C1 segment of cervical spinal cord (tissue), 14 donors: ENCODE data around the gene RPS29.
A peak's percentile ranks its signal among the peaks of the same experiment; 100 is the strongest.
"Not testable (repeated sequence)": the region's sequence is repeated elsewhere in the genome, so short reads cannot be mapped to it uniquely, and the experiment has no call there.

Experiments
- DNase-seq, 14 donors: peaks; one replicate each; lab custom pipeline; 2025; lab: John Stamatoyannopoulos, UW

RPS29 gene

DNA sequence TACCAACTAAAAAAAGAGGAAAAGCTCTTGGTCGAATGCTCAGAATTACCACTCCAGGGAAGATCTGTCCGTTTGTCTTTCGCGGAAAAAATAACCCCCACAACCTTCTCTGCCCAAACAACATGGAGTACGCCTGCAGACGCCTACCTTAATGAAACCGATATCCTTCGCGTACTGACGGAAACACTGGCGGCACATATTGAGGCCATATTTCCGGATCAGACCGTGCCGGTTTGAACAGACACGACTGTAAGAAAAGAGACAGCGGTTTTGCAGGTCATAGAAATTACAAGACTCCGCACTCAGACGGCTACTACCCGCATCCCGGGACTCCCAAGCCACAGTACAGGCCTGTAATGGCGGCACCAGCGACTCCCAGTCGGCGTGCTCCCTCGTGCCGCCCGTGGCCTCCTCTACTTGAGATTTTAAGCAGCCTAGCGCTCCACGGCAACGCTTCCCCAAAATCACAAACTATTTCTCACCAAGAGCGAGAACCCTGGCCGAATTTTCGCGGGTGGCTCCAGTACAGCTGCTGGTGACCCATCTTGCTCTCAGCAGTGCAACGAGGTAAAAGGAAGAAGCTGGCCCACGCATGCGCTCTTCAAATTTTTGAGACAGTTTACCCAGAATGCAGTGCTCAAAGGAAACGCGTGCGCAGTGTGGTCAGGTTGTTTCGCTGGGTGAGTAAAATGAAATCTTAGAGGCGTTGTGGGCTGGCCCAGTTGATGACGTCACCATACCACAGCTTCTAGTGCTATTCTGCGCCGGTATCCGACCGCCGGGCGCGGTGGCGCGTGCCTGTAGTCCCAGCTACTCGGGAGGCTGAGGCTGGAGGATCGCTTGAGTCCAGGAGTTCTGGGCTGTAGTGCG lies at the start of gene RPS29:
Gene RPS29, minus strand, starts transcription at position 578 of the 870 bp plus-strand sequence. Its CDS starts 34 bp downstream, at position 544.
- peak; percentile 71 to 98 (median 96) for DNase-seq

- DNase-seq = peak in 11 of 14 donors; percentile 25 to 77 (median 60)
These were observed 48.6 kb upstream of the RPS29 start, which contains the start of gene DNAAF2 for GRCh38 chr14:49634547-49635334. Gene DNAAF2 (minus strand): TSS chr14:49635244. CDS start chr14:49635149, 95 bp downstream.

DNA sequence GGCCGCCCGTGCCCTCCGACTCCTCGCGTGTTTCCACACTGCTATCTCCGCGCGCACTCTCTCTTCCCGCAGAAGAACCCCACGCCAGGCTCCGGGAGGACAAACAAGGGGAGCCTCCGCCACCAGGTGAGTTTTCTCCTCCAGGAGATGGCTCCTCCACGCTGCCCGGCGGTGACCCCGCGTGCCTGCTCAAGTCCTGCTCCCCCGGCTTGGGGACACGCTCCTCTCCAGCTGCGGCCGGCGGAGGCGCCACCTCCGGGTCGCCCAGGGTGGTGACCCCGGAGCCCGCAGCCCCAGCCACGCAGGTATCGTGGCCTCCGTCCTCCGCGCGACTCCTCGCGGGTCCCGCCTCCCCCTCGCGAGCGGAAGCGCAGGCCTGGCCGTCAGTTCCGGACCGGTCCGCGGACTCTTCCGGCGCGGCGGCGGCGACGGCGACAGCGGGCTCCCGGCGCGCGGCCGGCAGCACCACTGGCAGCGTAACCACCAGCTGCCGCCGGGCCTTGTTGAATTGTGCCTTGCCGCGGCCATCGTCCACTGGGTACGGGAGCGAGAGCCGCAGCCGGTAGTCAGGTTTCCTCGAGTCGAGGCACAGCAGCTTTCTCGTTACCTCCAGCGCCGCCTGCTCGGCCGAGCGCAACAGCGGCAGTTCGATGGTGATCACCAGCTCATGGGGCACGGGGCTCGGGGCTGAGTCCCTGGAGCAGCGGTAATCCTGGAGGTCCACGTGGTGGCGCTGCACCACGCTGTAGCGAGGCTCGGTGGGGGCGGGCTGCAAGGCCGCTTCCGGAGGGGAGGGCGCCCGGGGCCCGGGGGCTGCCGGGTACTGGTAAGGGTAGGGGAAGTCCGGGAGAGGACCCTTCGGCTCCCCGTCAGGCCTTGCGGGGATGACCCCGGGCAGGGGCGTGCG lies 47.7 kb upstream of the RPS29 start:
- peak; percentile 38 to 96 (median 89) for DNase-seq

DNA sequence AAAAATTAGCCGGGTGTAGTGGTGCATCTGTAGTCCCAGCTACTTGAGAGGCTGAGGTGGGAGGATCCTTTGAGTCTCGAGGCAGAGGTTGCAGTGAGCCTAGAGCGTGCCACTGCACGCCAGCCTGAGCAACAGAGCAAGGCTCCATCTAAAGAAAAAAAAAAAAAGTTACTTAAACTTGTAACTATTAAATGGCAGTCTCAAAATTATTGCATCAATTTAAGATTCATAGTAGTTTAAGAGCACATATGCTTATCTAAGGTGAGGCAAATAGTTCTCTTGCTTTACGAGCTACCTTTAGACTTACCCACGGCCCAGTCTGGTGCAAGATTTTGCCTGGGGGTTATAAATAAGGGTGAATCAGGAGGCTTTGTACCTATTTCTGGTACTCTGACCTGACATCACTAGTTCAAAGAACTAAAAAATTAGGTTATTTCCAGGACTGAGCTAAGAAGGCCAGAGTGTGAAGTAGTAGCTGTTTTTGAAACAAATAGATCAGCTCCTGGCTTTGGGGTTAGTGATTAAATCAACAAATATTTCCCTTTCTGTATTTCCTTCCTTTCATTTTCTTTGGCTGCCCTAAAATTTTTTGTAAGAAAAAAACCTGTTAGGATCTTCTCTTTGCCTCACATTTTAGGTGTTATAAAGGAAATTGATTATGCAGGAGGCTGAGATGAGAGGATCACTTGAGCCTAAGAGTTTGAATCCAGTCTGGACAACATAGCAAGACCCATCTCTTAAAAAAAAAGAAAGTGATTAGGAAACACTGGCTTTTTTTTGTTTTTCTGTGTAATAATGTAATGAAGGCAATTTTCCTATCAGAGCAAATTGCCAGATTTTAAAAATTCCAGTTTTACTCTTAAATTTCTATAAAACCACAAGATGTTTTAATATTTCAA lies 38.0 kb upstream of the RPS29 start:
- no peak for DNase-seq

DNA sequence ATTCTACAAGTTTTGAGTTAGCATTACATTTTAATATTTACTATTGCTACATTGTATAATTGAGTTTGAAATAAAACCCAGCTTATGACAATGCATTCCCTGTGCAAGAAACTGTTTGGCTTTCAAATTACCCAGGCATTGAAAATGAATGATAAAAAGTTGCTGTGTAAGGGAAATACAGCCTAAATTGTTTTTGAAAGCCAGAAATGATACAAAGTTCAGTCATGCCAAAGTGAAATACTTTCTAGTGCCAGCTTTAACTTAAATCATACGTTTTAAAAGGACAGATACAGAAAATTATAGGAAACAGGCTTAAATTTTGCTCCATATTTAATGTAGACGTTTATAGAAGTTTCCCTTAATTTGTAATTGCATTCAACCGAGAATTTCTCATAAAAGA lies 37.2 kb upstream of the RPS29 start:
- no peak for DNase-seq

GRCh38 chr14:49622022-49622607 lies 35.9 kb upstream of the RPS29 start:
- DNase-seq = peak in 1 of 14 donors; percentile 10

GRCh38 chr14:49621114-49621881 lies 35.1 kb upstream of the RPS29 start:
- DNase-seq = peak in 8 of 14 donors; percentile 35 to 79 (median 62)

GRCh38 chr14:49620182-49621113 lies 34.3 kb upstream of the RPS29 start, which contains the start of the genes MGAT2 and RPL36AL:
Gene MGAT2 (plus strand): TSS chr14:49620799. CDS start chr14:49621269, 470 bp downstream.
Gene RPL36AL (minus strand): TSS chr14:49620626. CDS start chr14:49619104, 1,522 bp downstream.
- DNase-seq = peak; percentile 77 to 99 (median 96)

DNA sequence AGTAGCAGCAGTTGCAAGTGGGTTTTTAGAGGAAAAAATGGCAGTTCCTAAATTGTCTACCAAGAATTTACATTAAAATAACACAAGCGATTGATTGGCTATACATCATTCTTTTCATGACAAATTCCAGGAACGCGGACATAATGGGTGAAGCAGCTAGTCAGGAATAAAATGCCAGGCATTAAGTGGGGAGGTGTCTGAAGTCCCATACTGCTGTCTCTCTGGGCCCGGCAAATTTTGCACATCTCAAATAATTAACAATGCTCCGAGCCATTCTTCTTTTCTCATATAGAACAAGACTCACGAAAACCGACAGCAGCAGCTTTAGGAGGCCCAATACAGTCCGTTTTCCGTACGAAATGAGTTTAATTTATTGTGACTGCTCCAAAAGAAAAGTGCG lies 33.5 kb upstream of the RPS29 start:
- no peak for DNase-seq

- not testable (repeated sequence) for DNase-seq
These were observed 33.1 kb upstream of the RPS29 start for GRCh38 chr14:49619273-49619672.

GRCh38 chr14:49617852-49618519 lies 31.8 kb upstream of the RPS29 start:
- no peak for DNase-seq

DNA sequence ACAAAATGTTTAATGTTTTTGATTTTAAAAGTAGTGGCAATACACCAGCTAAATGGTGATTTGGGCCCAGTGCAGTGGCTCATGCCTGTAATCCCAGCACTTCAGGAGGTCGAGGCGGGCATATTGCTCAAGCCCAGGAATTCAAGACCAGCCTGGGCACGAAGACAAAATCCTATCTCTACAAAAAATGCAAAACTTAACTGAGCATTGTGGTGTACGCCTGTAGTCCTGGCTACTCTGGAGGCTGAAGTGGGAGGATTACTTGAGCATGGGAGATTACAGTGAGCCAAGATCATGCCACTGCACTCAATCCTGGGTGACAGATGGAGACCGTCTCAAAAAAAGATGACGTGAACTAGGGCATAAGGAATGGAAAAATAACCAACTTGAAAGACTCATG lies 29.6 kb upstream of the RPS29 start:
- no peak for DNase-seq

DNA sequence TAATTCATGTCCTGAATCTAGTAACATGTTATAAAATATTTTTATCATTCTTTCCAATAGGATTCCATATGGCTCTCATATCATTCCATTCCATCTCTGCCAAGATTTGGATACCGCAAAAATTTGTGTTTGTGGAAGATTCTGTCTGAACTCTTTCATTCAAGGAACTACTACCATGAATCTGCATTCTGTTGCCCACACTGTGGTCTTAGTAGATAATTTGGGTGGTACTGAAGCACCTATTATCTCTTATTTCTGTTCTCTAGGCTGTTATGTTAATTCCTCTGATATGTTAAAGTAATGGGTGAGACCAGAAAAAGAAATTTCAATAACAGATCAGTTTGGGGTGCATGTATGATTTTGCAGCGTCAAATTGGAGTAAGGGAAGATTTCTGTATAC lies 28.0 kb upstream of the RPS29 start:
- DNase-seq = no peak

GRCh38 chr14:49612671-49613070 lies 26.5 kb upstream of the RPS29 start:
- no peak for DNase-seq

DNA sequence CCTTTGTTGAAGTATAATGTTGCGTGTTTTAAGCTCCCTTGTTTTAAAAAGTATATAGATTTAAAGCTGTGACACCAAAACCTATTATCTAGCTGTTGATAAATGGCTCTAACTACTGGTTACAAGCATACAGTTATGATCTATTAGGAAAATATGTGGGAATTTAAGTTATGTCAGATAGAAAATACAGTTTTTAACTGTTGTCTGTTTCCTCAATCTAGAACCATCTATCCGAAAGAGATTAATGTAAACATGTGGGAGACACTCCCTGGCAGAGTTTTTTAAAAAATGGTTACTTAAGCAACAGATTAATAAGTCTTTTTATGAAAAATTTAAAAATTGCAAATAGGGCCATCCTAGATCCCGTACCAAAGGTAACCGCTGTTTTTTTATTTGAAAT lies 26.1 kb upstream of the RPS29 start:
- DNase-seq = no peak

DNA sequence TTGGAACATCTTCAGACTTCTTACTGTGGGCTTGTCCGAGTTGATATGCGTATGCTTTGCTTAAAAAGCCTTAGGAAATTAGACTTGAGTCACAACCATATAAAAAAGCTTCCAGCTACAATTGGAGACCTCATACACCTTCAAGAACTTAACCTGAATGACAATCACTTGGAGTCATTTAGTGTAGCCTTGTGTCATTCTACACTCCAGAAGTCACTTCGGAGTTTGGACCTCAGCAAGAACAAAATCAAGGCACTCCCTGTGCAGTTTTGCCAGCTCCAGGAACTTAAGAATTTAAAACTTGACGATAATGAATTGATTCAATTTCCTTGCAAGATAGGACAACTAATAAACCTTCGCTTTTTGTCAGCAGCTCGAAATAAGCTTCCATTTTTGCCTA lies 21.4 kb upstream of the RPS29 start:
- DNase-seq = no peak
